ENCODE measurements around the gene EFCAB9.

- TF ChIP-seq POLR2AphosphoS5 (IDR thresholded peaks at IDR 0.05) (peak; percentile 32), CTCF (IDR thresholded peaks at IDR 0.05) (peak; percentile 73 to 95 (median 86)), POLR2A (IDR thresholded peaks at IDR 0.05) (peak; percentile 58 to 59)
These were observed 5.7 kb upstream of the EFCAB9 start, which contains the start of gene STK10 for GRCh38 chr5:172188033-172188892.
